Activated B cell treated with CpG ODN at 0.5 μM for 24 hours (primary cell): ENCODE data around the gene INTS1. TPM values are rescaled to one million over a fixed set of nuclear protein-coding genes. Genes with fewer than 3 reads are reported as not detected.

Source experiments
- ATAC-seq: fragments of 200-7000 bp; cut with Tn5 transposase; one replicate; pipeline ENCODE4 v1.10.0; 2021; ENCODE audit warnings: low read depth, mild to moderate bottlenecking, moderate library complexity
- CTCF ChIA-PET: fragments of 350-600 bp; sonication (Branson Sonifier 250); formaldehyde crosslinking; loops from one replicate; lab custom pipeline; 2021; ENCODE audit warnings: antibody characterized with exemption; lab: Charles Lee
- POLR2A ChIA-PET: fragments of 350-600 bp; sonication (Branson Sonifier 250); formaldehyde crosslinking; loops from one replicate; lab custom pipeline; 2021; ENCODE audit warnings: antibody characterized with exemption; lab: Charles Lee
- DNase-seq: peaks from one replicate; pipeline ENCODE4 v3.0.0; 2022
- H3K27ac Mint-ChIP-seq: one replicate; pipeline ENCODE4 v1.8.0; 2020; ENCODE audit warnings: mixed read lengths
- H3K27me3 Mint-ChIP-seq: one replicate; pipeline ENCODE4 v1.8.0; 2021; ENCODE audit warnings: mixed read lengths
- H3K36me3 Mint-ChIP-seq: one replicate; pipeline ENCODE4 v1.8.0; 2021; ENCODE audit warnings: low read depth, mixed read lengths
- H3K4me1 Mint-ChIP-seq: one replicate; pipeline ENCODE4 v1.8.0; 2021; ENCODE audit warnings: mixed read lengths
- H3K4me3 Mint-ChIP-seq: one replicate; pipeline ENCODE4 v1.8.0; 2020; ENCODE audit warnings: mild to moderate bottlenecking, mixed read lengths
- H3K9me3 Mint-ChIP-seq: one replicate; pipeline ENCODE4 v1.8.0; 2020; ENCODE audit warnings: mixed read lengths
- CTCF ChIP-seq: fragments of 200-600 bp; IDR thresholded peaks from one replicate; pipeline ENCODE4 v1.8.0; 2022; ENCODE audit warnings: antibody characterized with exemption, mild to moderate bottlenecking
- intact Hi-C: fragments of 100-400 bp; cut with micrococcal nuclease; formaldehyde crosslinking; loops from one replicate; pipeline ENCODE4 v1.15.1; 2024
- total RNA-seq: library from RNA; stranded (reverse); gene quantifications from 2 replicates; pipeline ENCODE4 v1.2.3, GENCODE V29; 2022

Gene INTS1
- total RNA-seq, 1 donor from 2014 or later = 110 TPM

- ChIA-PET POLR2A (no interaction called here), CTCF (no interaction called here)
- Mint-ChIP-seq H3K27me3 (no peaks in the 10 kb centered on the region), H3K9me3 (no peaks in the 10 kb centered on the region), H3K36me3 (peaks cover 65% of the 10 kb centered on the region), H3K4me3 (no peak overlapping the region), H3K4me1 (peaks cover 12% of the 10 kb centered on the region), H3K27ac (no peak overlapping the region)
- intact Hi-C loops = no loop called here
- ATAC-seq (no peak), DNase-seq (no peak)
- no peak for TF ChIP-seq CTCF
Measured at GRCh38 chr7:1497293-1497927, 6.8 kb downstream of the INTS1 start.

GRCh38 chr7:1496531-1497292 lies 7.5 kb downstream of the INTS1 start:
- Mint-ChIP-seq H3K27me3 (no peaks in the 10 kb centered on the region), H3K4me1 (peaks cover 5% of the 10 kb centered on the region), H3K4me3 (no peak overlapping the region), H3K9me3 (no peaks in the 10 kb centered on the region), H3K36me3 (peaks cover 65% of the 10 kb centered on the region), H3K27ac (no peak overlapping the region)
- ChIA-PET CTCF (no interaction called here), POLR2A (no interaction called here)
- TF ChIP-seq CTCF = no peak
- DNase-seq (no peak), ATAC-seq (no peak)
- intact Hi-C loops = no loop called here

GRCh38 chr7:1495564-1496242 lies 8.5 kb downstream of the INTS1 start:
- H3K4me3 Mint-ChIP-seq = no peak overlapping the region
- DNase-seq (no peak), ATAC-seq (no peak)
- H3K4me1 Mint-ChIP-seq = no peaks in the 10 kb centered on the region
- no peaks in the 10 kb centered on the region for H3K9me3 Mint-ChIP-seq
- CTCF ChIA-PET = no interaction called here
- TF ChIP-seq CTCF = no peak
- no peaks in the 10 kb centered on the region for H3K27me3 Mint-ChIP-seq
- POLR2A ChIA-PET = no interaction called here
- intact Hi-C loops = no loop called here
- H3K36me3 Mint-ChIP-seq = peaks cover 67% of the 10 kb centered on the region
- no peak overlapping the region for H3K27ac Mint-ChIP-seq

- intact Hi-C loops = no loop called here
- Mint-ChIP-seq H3K36me3 (peaks cover 66% of the 10 kb centered on the region), H3K4me3 (no peak overlapping the region), H3K27ac (no peak overlapping the region), H3K4me1 (no peaks in the 10 kb centered on the region), H3K9me3 (no peaks in the 10 kb centered on the region), H3K27me3 (no peaks in the 10 kb centered on the region)
- ATAC-seq (no peak), DNase-seq (no peak)
- no peak for TF ChIP-seq CTCF
- ChIA-PET POLR2A (no interaction called here), CTCF (no interaction called here)
Measured at GRCh38 chr7:1494866-1495563, 9.2 kb downstream of the INTS1 start.

GRCh38 chr7:1494447-1494846 lies 9.7 kb downstream of the INTS1 start:
- no peak for TF ChIP-seq CTCF
- no peaks in the 10 kb centered on the region for H3K9me3 Mint-ChIP-seq
- POLR2A ChIA-PET = no interaction called here
- H3K27ac Mint-ChIP-seq = no peak overlapping the region
- CTCF ChIA-PET = no interaction called here
- intact Hi-C loops = no loop called here
- no peaks in the 10 kb centered on the region for H3K27me3 Mint-ChIP-seq
- H3K4me3 Mint-ChIP-seq = no peak overlapping the region
- no peak for ATAC-seq
- no peak for DNase-seq
- peaks cover 66% of the 10 kb centered on the region for H3K36me3 Mint-ChIP-seq
- no peaks in the 10 kb centered on the region for H3K4me1 Mint-ChIP-seq
